ENCODE results near the gene N4BP3. TPM values are rescaled to one million over a fixed set of nuclear protein-coding genes. Genes with fewer than 3 reads are reported as not detected.

The N4BP3 gene
- total RNA-seq, 1 donor from 2014 or later: 1.8 TPM

DNA sequence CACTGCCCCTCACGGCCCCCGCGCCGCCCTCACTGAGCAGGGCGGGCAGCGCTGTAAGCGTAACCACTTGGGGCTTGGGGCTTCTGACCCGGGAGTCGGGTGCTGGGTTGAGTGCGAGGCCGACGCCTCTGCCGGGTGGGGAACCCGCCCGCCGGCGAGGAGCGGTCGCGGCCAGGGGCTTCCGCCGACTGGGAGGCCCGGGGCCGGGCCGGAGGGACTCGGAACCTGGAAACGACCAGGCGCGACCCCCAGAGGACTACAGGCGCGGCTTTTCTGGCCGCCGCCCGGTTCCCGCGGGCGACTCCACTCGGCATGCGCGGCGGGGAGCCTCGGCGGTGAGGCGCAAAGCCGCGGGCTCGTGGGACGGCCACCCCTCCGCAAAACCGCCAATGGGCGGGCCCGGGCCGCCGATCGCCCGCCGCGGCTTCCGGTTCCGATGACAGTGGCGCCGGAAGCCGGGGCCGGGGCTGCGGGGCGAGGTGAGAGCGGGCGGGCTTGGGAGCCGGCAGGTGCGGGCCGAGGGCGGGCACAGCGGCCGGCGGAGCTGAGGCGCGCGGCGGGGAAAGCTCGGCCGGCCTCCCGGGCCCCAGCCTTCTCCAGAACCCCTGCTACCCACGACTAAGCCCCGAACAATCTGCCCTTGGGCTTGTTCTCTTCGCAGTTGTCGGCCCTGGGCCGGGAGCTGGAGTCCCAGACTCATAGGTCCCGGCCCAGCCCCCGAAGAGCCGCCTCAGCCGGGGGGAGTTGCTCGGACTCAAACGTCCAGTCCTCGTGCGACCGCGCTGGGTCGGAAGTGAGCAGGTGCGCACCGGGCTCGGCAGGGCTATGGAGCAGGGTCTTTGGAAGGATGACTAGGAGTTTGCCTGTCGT lies 17.5 kb downstream of the N4BP3 start, which contains the start of gene RMND5B:
Gene RMND5B, plus strand, starts transcription at position 439 of the 870 bp plus-strand sequence. CDS start 7,106 bp downstream, outside the sequence.
- DNase-seq: peak; percentile 88
- Histone ChIP-seq H3K4me3 (peak within 1 kb of the TSS; percentile 73), H3K4me1 (peaks cover 45% of the 10 kb centered on the region), H3K27me3 (ENCODE audit: low read depth) (no peaks in the 10 kb centered on the region), H3K27ac (replicated peaks) (peak within 1 kb of the TSS; percentile 98), H3K9me3 (replicated peaks) (no peaks in the 10 kb centered on the region), H3K36me3 (peaks cover 22% of the 10 kb centered on the region)
- TF ChIP-seq, protein P1, sequence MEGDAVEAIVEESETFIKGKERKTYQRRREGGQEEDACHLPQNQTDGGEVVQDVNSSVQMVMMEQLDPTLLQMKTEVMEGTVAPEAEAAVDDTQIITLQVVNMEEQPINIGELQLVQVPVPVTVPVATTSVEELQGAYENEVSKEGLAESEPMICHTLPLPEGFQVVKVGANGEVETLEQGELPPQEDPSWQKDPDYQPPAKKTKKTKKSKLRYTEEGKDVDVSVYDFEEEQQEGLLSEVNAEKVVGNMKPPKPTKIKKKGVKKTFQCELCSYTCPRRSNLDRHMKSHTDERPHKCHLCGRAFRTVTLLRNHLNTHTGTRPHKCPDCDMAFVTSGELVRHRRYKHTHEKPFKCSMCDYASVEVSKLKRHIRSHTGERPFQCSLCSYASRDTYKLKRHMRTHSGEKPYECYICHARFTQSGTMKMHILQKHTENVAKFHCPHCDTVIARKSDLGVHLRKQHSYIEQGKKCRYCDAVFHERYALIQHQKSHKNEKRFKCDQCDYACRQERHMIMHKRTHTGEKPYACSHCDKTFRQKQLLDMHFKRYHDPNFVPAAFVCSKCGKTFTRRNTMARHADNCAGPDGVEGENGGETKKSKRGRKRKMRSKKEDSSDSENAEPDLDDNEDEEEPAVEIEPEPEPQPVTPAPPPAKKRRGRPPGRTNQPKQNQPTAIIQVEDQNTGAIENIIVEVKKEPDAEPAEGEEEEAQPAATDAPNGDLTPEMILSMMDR (IDR thresholded peaks at IDR 0.05; ENCODE audit: borderline replicate concordance): no peak
- intact Hi-C loops (cut with micrococcal nuclease): no loop called here

DNA sequence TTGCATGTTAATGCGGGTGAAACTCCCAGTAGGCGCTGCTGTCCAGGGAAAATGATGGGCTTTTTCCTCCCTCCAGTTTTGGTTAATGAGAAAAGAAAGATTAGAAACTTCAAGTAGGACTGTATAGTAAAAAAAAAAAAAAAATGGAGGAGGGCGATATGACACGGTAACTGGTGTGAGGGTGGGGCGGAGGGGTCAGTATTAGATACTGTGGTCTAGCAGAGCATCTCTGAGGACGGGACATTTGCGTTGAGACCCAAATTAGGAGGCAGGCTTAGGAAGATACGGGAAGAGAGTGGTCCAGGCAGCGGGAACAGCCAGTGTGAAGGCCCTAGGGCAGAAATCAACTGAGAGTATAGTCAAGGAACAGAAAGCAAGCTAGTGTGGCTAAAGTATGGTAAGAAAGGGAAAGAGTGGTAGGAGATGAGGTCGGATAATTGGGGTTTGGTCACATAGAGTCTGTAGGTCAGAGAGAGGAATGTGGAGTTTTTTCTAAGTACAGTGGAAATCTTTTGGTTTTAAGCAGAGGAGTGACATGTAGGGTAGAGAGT lies 18.2 kb downstream of the N4BP3 start:
- TF ChIP-seq, protein P1 (IDR thresholded peaks at IDR 0.05; ENCODE audit: borderline replicate concordance): no peak
- DNase-seq: no peak

DNA sequence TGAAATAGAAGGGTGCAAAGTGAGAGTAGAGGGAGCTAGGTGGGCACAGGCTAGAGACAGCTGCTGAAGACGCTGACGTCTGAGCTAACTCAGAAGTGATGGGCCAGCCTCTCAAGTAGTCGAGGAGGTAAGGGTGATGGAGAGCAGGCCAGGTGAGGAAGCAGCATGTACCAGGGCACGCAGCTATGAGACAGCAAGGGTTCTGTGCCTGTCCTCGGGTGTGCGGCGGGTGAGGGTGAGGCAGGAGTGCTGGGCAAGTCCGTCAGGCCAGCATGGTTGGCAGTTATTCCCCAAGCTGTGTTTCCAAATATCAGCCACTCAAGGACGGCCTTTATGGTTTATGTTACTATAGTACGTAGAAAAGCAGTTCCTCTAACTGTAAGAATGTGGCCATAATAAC lies 23.7 kb downstream of the N4BP3 start:
- no peaks in the 10 kb centered on the region for H3K9me3 ChIP-seq (replicated peaks)
- no peak overlapping the region for H3K27ac ChIP-seq (replicated peaks)
- intact Hi-C loops (cut with micrococcal nuclease): no loop called here
- H3K36me3 ChIP-seq: peaks cover 66% of the 10 kb centered on the region
- no peaks in the 10 kb centered on the region for H3K27me3 ChIP-seq (ENCODE audit: low read depth)
- no peak for DNase-seq
- TF ChIP-seq, protein P1 (IDR thresholded peaks at IDR 0.05; ENCODE audit: borderline replicate concordance): no peak
- H3K4me3 ChIP-seq: no peak overlapping the region
- H3K4me1 ChIP-seq: peaks cover 5% of the 10 kb centered on the region

More for the DNA sequence above, 18.2 kb downstream of the N4BP3 start:
- H3K27me3 ChIP-seq (ENCODE audit: low read depth): no peaks in the 10 kb centered on the region
- no peaks in the 10 kb centered on the region for H3K9me3 ChIP-seq (replicated peaks)
- H3K4me1 ChIP-seq: peaks cover 39% of the 10 kb centered on the region
- H3K36me3 ChIP-seq: peaks cover 29% of the 10 kb centered on the region
- peak overlapping the region; percentile 73 for H3K4me3 ChIP-seq
- intact Hi-C loops (cut with micrococcal nuclease): no loop called here
- H3K27ac ChIP-seq (replicated peaks): peak overlapping the region; percentile 98

DNA sequence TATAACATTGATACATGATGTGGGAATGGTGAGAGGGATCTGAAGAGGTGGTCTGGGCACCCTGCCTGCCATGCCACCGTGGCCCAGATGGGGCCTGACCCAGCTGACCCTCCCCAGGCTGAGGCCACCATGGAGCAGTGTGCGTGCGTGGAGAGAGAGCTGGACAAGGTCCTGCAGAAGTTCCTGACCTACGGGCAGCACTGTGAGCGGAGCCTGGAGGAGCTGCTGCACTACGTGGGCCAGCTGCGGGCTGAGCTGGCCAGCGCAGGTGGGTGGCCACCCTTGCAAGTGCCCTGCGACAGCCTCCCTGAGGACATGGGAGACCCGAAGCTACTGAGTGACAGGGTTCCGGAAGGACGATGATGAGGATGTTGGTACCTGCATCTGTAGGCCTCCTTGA lies 24.7 kb downstream of the N4BP3 start:
- Histone ChIP-seq H3K4me1 (no peaks in the 10 kb centered on the region), H3K36me3 (peaks cover 76% of the 10 kb centered on the region), H3K9me3 (replicated peaks) (no peaks in the 10 kb centered on the region), H3K27ac (replicated peaks) (no peak overlapping the region), H3K27me3 (ENCODE audit: low read depth) (no peaks in the 10 kb centered on the region), H3K4me3 (no peak overlapping the region)
- intact Hi-C loops (cut with micrococcal nuclease): no loop called here
- DNase-seq: no peak
- TF ChIP-seq, protein P1 (IDR thresholded peaks at IDR 0.05; ENCODE audit: borderline replicate concordance): no peak

DNA sequence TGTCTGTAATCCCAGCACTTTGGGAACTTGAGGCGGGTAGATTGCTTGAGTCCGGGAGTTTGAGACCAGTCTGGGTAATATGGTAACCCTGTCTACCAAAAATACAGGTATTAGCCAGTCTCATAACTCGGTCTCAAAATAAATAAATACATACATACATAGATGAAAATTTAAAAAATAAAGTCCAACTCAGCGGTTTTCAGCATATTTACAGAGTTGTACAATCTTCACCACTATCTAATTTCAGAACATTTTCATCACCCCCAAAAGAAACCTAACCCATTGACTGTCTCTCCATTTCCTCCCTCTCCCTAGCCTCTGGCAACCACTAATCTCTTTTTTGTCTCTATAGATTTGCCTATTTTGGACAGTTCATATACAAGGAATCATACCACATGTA lies 28.2 kb downstream of the N4BP3 start:
- no peak overlapping the region for H3K4me3 ChIP-seq
- TF ChIP-seq, protein P1 (IDR thresholded peaks at IDR 0.05; ENCODE audit: borderline replicate concordance): no peak
- peaks cover 4% of the 10 kb centered on the region for H3K4me1 ChIP-seq
- peaks cover 82% of the 10 kb centered on the region for H3K36me3 ChIP-seq
- intact Hi-C loops (cut with micrococcal nuclease): no loop called here
- H3K27ac ChIP-seq (replicated peaks): no peak overlapping the region
- H3K27me3 ChIP-seq (ENCODE audit: low read depth): no peaks in the 10 kb centered on the region
- no peaks in the 10 kb centered on the region for H3K9me3 ChIP-seq (replicated peaks)
- no peak for DNase-seq
